Measurements from ENCODE around the gene CFAP161. TPM values are rescaled to one million over a fixed set of nuclear protein-coding genes. Genes with fewer than 3 reads are reported as not detected.

CFAP161 gene
- total and polyA plus RNA-seq, 9 of the 15 experiments (the other 6 are each of a cell fraction or from before 2014, with no cell fraction given) = 25.8 to 83.3 (median 75.6) TPM

- TF ChIP-seq ZNF318 (IDR thresholded peaks at IDR 0.05; ENCODE audit: borderline replicate concordance in 1 of 2, low read depth in 1 of 2) = no peak; a peak in 1 of 4 replicates
- peak; percentile 14 for TF ChIP-seq RBM25 (IDR thresholded peaks at IDR 0.05; ENCODE audit: low read depth, low read length, severe bottlenecking)
- TF ChIP-seq SIN3B (IDR thresholded peaks at IDR 0.05; ENCODE audit: low read depth) = no peak
- peak; percentile 84 for TF ChIP-seq SMARCE1 (IDR thresholded peaks at IDR 0.05)
- TF ChIP-seq, protein P1, sequence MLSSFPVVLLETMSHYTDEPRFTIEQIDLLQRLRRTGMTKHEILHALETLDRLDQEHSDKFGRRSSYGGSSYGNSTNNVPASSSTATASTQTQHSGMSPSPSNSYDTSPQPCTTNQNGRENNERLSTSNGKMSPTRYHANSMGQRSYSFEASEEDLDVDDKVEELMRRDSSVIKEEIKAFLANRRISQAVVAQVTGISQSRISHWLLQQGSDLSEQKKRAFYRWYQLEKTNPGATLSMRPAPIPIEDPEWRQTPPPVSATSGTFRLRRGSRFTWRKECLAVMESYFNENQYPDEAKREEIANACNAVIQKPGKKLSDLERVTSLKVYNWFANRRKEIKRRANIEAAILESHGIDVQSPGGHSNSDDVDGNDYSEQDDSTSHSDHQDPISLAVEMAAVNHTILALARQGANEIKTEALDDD (IDR thresholded peaks at IDR 0.05) = peak; percentile 97
- TF ChIP-seq, protein P2, sequence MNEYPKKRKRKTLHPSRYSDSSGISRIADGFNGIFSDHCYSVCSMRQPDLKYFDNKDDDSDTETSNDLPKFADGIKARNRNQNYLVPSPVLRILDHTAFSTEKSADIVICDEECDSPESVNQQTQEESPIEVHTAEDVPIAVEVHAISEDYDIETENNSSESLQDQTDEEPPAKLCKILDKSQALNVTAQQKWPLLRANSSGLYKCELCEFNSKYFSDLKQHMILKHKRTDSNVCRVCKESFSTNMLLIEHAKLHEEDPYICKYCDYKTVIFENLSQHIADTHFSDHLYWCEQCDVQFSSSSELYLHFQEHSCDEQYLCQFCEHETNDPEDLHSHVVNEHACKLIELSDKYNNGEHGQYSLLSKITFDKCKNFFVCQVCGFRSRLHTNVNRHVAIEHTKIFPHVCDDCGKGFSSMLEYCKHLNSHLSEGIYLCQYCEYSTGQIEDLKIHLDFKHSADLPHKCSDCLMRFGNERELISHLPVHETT (CRISPR knock-in tag; conservative IDR thresholded peaks at IDR 0.05 in 1 of 2, IDR thresholded peaks at IDR 0.05 in 1 of 2) = peak in 1 of 2 experiments; percentile 32; a peak in 1 of 4 replicates
- no peak for TF ChIP-seq FOS (IDR thresholded peaks at IDR 0.05; ENCODE audit: extremely low read depth, insufficient read length)
- TF ChIP-seq, protein P3, sequence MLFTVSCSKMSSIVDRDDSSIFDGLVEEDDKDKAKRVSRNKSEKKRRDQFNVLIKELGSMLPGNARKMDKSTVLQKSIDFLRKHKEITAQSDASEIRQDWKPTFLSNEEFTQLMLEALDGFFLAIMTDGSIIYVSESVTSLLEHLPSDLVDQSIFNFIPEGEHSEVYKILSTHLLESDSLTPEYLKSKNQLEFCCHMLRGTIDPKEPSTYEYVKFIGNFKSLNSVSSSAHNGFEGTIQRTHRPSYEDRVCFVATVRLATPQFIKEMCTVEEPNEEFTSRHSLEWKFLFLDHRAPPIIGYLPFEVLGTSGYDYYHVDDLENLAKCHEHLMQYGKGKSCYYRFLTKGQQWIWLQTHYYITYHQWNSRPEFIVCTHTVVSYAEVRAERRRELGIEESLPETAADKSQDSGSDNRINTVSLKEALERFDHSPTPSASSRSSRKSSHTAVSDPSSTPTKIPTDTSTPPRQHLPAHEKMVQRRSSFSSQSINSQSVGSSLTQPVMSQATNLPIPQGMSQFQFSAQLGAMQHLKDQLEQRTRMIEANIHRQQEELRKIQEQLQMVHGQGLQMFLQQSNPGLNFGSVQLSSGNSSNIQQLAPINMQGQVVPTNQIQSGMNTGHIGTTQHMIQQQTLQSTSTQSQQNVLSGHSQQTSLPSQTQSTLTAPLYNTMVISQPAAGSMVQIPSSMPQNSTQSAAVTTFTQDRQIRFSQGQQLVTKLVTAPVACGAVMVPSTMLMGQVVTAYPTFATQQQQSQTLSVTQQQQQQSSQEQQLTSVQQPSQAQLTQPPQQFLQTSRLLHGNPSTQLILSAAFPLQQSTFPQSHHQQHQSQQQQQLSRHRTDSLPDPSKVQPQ (CRISPR knock-in tag; IDR thresholded peaks at IDR 0.05; ENCODE audit: borderline replicate concordance) = no peak
- no peak for TF ChIP-seq RNF219 (CRISPR knock-in tag; IDR thresholded peaks at IDR 0.05)
These were observed 30.1 kb downstream of the CFAP161 start (continued) for GRCh38 chr15:81163961-81164800.
